CD4-positive, alpha-beta T cell treated with Interleukin-15 for 1 hour (primary cell): ENCODE measurements around the gene PARD3B.

Experiments
- DNase-seq: peaks from one replicate; pipeline ENCODE4 v3.0.0-alpha.2; 2020

The PARD3B gene

DNA sequence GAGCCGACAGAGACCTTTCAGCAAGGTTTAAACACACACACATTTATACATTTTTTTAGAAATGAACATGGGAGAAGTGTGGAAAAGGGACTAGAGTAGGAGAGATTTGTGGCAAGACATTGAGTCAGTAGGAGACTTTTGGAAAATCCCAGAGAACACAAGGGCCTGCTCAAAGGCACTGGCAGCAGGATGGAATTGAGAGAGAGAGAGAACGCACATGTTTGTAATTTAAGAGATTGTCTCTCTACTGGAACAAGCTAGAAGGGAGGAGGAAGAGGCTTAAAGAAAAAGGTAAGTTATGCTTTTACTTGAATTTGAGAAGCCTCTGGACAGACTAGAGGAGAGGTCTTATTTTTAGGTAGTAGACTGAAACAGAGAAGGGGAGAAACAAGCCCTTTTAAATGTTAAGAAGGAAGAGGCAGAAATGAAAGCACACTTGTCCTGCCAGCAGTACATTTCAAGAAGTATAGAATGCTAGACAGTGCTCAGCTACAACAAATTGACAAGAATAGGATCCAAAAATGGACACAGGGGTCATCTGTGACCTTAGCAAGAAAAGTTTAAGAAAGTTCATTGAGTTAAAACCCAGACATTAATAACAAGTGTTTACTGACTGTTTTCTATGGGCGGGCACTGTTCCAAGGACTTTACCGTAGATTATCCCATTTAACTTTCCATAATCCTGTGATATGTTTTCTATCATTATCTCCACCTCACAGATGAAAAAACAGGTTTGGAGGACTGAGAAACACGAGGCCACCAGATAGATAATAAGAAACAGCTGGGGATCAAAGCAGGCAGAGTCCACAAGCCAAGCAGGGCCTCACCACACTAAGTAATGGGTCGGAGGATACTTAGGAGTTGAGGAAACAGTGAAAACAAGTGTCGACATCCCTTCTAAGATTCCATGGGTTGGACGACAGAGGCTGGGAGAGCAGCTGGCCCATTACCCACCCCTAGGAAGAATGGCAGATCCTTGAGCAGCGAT lies 830.5 kb downstream of the PARD3B start:
- DNase-seq, result no peak

DNA sequence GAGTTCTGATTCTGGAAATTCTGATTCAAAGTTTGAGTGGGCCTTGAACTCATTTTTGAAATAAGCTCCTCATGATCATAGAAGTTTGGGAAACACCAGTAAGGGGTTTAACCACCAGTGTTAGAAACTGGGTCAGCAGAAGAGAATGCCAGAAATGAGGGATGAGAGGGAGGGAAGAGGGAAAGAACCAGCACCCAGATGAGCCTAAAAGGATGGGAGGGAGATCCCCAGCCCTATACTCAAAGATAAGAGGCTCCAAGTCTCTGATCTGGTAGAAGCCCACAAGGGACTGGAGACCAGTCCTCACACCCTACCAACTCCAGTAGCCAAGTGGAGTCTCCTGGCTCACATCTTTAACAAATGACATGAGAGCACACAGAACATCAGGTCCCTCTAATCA lies 832.0 kb downstream of the PARD3B start:
- no peak for DNase-seq

DNA sequence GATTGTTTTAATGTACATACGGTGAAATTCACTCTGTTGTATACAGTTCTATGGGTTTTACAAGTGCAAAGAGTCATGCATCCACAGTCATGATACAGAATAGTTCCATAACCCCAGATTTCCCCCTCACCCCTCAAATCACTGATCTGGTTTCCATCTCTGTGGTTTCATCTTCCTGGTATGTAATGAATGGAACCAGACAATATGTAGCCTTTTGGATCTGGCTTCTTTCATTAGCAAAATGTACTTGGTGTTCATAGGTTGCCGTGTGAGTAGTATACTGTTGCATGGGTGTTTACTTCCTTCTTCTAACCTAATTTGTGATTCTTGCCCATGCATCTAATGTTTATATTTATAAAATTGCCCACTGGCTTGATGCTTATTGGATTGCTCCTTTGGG lies 838.3 kb downstream of the PARD3B start:
- DNase-seq, result no peak

DNA sequence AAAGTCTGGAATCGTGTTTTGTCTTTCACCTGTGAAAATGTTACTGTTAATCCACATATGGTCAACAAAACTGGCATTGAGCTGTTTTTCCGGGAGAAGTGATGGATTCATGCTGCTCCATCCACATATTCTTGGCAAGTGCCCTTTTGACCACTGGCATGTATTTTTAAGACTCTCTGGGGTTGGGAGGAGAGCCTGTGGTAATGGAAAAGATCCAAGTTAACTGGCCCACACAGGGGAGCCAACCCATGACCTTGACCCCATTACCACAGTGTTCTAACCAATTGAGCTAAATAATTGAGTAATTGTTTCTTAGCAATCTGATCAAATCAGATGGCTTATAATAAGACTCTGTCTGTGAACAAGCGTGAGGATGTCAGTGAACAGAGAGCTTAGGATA lies 840.8 kb downstream of the PARD3B start:
- no peak for DNase-seq

DNA sequence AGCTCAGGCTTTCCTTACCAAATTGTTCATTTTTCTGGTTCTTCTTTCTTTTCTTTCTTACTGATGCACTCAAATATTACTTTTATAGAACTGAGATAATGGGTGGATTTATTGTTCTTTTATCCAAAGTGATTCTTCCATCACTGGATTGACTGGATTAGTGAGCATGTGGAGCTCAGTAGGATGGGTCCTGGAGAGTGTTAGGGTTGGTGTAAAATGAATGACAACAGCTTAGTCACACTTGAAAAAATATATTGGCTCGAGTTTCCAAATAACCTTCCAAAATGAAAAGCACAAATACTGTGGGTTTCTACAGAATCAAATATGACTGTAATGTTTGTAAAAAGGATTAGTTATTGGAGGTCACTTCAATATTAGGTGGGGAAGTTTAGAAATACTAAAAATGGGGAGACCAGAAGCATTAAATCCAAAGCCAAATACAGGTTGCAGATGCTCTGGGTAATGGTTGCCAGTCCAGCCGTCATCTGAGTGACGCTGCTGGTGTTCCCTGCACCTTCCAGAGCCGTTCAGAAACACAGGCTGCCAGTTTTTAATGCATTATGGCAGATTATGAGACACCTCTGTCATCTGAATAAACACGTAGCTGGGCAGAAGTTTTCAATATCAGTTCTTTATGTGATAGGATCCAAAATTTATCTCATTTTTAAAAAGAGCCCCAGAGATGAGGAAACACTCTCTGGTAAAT lies 842.2 kb downstream of the PARD3B start:
- no peak for DNase-seq

DNA sequence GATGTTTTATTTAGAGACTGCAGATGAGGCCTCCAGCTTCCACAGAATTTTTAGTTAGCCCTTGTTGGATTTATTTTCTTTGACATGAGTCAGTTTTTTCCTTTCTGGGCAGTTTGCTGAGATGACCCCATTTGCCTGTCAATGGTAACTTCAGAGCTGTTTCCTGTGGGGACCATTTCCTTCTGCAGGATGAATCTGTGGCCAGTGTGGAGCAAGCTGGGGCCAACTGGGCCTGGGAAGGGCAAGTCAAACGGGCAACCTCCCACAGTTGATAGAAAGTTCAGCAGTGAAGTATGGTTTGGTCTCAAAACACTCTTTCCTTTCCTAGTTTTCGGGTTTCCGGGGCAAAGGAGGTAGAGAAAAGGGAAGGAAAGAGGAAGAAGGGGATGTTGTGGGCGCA lies 845.6 kb downstream of the PARD3B start:
- DNase-seq, result no peak

DNA sequence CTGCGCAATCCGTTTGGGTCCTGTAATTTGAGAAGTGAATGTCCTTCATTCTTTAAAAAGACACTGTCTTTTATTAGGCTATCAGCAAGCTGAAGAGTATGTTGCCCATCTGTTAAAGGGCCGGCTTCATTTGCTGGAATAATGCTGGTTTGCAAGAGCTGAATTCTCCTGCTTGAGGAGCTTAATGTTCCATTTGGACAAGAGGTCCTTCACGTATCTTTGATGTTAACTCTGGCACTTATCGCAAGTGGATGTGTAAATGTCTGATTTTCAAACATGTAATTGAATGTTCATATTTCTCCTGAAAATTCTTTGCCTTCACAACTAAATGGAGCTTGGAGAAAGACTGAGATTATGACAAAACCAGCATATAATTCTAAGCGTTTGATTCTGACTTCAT lies 856.2 kb downstream of the PARD3B start:
- DNase-seq, result no peak

DNA sequence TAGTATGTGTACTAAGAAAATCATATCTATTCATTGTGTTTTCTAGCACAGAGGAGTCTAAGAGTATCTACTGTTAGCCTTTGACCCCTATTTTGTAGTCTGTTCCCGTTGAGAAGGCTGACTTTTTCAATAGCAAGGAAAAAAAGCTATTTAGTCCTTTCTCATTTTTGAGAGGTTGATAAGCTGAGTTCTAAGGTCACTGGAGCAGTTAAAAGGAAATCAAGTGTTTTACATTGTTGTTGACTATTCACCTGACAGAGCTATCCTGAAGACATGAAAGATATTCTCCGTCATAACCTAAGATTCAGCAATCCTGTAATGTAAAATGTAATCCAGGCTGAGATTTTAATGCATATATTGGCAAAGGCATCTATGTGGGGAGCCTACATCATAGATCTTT lies 856.7 kb downstream of the PARD3B start:
- DNase-seq, result no peak

DNA sequence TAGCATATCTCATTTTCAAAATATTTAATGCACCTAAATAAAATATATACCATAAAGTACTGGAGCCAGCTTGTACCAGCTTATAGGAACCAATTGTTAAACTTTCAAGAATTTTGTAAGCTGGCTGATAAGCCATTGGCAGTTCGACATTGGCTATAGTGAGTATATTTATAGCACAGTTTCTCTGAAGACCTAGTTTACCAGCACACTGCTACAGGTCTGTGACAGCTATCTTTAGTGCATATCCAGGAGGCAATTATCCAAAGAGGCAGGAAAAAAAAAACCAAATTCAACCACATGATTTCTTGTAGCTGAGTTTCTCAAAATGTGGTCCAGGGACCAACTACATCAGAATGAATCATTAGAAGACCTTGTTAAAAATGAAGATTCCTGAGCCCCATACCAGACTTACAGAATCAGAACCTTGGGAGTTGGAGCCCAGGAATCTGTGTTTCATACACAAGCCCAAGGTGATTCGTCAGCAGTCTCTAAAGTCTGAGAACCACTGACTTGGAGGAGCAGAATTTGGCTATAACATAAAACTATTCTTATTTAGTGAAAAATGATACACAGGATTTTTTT lies 858.1 kb downstream of the PARD3B start:
- no peak for DNase-seq

DNA sequence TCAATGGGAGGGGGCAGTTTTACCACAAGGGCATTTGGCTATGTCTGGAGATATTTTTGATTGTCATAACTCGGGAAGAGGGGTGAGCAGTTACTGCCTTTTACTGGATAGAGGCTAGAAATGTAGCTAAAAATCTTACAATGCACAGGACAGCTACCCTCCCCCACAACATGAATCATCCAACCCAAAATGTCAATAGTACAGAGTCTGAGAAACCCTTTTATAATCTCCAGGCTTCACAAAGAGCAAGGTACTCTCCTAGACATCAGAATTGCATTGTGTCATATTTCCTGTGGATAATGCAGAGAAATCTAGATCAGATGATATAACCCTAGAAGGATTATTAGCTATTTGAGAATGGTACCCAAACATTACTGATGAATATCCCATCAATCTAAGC lies 859.9 kb downstream of the PARD3B start:
- DNase-seq, result no peak

DNA sequence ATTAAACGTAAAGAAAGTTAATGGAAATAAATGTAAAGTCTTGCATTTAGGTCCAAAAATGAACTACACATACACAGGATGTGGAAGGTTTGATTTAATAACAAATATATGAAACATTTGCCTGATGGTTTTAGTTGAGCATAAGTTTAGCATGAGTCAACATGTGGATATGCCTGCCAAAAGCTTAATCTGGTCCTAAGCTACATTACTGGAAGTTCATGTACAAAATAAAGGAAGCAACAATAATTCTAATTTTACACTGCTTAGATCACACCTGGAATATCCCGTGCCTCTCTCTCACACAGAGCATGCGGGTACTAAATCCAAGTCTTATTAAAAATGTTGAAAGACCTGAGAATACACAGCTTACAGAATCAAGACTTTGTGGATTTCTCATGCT lies 860.5 kb downstream of the PARD3B start:
- no peak for DNase-seq

DNA sequence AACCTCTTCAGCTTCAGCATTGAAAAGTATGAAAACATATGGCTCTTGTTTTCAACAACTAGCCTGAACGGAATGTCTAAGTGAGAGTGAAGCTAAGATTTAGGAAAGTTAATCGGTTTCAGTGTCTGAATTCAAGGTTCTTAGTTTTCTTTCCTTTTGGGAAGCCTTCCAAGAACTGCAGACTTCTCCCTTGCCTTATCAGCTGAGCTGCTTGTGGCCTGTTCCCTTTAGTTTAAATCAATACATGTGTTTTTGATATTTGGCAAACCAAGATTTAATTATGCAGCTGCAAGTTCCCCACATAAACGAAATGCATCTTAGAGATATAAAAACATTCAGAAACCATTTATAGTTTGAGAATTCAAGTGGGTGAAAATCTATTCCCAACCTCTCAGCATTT lies 862.7 kb downstream of the PARD3B start:
- no peak for DNase-seq

DNA sequence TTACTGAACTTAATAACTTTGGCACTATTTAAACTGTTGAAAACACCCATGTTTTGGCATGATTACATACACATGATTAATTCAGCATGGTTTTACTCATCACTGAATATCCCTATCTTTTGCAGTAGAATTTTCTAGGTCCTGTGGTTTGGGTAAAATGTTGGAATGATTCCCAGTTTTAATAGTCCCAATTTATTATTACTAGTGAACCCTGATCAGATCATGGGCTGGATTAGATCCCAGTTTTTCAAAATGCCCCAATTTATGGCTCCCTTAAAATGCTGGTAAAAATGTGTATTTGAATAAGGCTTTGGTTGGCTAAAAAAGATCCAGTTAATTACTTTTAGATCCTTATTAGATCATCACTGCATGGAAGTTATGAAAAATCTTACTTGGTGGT lies 863.4 kb downstream of the PARD3B start:
- no peak for DNase-seq

DNA sequence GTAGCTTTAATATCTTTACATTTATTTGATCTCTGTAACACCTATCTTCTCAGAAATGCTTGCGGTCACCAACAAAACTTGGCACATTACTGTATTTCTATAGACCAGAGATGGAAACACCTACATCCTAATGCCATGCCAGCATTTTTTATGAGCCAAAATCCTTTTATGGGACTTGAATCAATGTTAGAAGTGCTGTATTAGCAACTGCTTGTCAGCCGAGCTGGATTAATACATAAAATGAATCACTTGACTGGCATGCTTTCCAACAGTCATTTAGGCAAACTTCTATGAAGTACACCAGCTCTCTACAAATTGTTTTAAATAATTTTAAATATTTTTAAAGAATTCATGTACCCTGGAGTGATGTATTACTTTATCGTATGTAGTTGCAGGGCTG lies 864.1 kb downstream of the PARD3B start:
- no peak for DNase-seq

DNA sequence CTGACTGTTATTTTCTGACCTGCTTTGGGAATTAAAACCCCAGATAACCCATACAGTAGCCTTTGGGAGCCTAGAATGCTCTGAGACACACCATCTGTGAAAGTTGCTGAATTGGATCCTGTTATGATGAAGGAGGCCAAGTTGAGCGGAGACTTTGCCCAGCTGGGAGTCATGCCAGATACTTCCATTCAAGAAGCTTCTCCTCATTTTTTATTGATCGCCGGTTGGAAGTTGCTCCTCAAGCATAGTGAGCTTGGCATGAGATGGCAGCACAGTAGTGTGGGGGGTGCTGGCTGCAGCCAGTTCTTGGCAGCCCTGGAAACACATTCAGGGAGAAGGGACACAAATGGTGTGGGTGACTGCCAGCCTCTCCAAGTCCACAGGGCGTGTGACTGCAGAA lies 866.3 kb downstream of the PARD3B start:
- no peak for DNase-seq

DNA sequence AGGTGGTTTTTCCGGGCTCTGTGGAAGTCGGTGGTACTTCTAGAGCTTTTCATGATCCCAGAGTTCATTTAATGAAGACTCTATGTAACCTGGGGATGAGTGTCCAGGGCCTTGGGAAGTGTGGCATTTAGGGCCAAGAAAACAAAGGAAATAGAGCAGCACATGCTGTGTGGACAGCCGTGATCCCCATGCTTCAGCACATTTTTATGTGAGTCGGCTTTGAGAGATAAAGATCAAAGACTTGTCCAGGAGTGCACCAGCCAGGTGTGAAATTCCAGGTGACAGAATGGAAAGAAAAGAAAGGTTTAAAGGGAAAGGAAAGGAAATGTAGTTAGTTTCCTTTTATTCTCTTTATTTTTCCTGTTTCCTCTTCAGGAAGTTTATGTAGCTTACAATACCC lies 879.1 kb downstream of the PARD3B start:
- DNase-seq, result no peak

DNA sequence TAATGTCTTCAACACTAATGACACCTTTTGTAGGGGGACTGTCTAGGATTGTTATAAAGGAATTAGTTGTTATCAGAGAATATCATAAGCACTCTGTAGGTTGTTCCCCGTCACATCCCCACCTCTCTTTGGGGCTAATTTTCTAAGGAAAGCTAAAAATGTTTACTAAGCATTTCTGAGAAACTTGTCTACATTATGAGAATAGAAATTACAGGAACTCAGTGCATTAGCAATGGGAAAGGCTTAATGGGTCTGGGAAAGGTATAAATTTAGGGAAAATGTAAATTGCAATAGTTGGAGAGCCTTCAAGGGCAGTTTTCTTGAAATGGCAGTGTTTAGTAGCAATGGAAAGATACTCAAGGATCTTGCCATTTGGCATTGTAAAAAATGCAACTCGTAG lies 879.8 kb downstream of the PARD3B start:
- DNase-seq, result no peak

DNA sequence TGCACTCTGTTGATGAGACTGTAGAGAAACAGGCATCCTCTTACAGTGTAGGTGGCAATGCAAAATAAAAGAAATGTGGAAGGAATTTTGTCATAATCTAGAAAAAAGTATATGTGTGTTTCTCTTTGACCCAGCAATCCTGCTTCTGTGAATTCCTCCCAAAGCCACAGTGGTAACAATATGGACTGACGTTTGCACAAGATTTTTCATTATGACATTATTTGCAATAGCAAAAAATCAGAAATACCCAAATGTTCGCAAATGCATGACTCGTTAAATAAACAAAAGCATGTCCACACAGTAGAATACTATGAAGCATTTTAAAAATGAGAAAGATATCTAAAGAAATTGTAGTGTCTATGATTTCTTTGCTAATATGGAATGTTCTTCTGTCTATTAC lies 881.8 kb downstream of the PARD3B start:
- no peak for DNase-seq

DNA sequence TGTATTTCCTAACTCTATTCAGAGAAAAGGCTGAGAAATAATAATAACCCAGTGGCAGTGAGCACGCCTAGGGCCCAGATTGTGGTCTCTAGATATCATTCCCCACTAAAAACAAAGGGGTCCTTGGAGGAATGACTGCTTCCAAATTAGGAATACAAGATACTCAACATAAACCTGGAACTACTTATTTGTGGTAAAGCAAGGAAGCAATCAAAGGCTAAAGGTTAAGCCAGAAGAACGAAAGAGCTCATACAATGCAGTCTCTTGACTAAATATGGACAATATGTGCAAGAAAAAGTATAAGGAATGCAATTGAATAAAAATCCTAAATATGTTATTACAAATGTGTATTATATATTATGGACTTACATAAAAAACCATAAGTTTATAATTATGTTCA lies 883.5 kb downstream of the PARD3B start:
- no peak for DNase-seq

DNA sequence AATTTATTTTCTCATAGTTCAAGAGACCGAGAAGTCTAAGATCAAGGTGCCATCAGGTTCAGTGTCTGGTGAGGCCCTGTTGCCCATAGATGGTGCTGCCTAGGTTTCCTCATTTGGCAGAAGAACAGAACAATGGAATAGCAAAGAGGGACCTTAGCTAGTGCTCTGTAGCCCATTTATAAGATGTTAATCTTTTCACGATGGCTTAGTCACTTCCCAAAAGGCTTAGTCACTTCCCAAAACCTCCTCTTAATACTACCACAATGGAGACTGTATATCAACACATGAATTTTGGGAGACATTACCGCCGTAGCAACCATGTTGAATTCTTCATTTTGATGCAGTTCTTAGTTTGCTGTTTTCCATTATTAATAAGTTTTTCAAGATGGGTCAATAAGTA lies 890.7 kb downstream of the PARD3B start:
- DNase-seq, result no peak

DNA sequence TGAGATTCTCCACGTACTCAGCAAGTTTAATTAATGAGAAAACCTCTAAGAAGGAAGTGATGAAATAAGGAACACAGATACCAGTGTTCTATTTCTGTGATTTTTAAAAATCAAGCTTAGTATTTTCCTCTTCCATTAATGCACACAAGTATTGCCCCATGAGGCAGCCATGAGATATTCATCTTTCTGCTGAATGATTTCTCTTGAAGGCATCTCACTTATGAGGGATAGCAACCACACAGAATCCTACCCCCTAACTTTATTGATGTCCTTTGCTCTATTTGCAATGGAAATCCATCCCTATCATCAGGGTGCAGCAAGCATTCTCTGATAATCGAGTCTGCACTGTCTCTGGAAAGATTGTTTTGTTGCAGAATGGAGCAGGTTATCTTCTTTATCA lies 893.0 kb downstream of the PARD3B start:
- no peak for DNase-seq

DNA sequence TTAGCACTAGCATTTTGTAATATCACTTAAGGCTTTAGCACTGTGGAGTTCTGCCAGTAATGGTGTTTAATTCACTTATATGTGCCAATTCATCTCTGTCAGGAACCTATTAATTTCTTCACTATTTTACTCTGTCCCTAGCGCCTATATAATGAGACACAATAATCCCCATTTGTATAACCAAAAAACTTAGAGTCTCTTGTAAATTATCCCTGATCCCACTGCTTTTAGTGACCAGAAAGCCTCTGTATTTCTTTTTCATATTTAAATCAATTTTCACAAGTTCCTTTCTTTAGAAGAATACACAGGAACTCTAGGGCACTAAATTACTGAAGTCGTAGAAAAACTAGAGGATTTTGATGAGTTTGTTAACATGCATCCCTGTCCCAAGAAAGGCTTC lies 894.3 kb downstream of the PARD3B start:
- DNase-seq, result no peak

DNA sequence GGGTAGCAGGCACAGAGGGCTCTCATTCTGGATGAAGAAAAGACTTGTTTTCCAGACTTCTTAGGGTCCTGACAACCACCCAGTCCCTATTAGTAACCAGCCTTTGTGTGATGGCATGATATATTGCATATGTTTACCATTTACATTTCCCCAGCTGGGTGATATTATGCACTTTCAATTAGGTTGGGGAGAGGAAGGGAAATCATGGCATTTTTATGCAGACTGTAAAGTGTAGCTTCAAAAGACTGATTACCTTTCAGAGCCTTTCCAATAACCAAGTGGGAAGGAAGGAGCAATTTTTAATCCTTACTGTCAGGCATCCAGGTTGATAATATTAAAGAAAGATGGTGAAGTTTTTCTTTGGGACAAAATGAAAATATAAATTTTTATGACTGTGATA lies 896.2 kb downstream of the PARD3B start:
- DNase-seq, result no peak

DNA sequence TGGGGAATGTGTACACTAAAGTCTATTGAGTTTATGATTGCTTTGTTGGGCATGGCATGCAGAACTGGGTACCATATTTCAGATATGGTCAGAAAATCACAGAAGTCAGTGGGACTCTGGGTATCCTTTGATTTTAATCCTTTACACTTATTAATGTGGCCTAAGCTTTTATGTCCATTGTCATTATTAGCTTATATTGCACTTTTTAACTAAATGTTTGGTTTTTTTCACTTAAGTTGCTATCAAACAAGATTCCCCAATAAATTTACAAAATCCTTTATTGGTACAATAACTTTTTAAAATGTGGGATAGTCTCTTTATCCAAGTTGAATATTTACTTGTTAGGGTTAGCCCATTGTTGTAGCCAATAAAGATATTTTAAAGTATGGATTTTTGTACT lies 902.9 kb downstream of the PARD3B start:
- DNase-seq, result no peak
